ENCODE data around the gene MYO3B. TPM values are rescaled to one million over a fixed set of nuclear protein-coding genes. Genes with fewer than 3 reads are reported as not detected.

Gene MYO3B
- total RNA-seq, 1 experiment from 2014 or later = 4.4 TPM

DNA sequence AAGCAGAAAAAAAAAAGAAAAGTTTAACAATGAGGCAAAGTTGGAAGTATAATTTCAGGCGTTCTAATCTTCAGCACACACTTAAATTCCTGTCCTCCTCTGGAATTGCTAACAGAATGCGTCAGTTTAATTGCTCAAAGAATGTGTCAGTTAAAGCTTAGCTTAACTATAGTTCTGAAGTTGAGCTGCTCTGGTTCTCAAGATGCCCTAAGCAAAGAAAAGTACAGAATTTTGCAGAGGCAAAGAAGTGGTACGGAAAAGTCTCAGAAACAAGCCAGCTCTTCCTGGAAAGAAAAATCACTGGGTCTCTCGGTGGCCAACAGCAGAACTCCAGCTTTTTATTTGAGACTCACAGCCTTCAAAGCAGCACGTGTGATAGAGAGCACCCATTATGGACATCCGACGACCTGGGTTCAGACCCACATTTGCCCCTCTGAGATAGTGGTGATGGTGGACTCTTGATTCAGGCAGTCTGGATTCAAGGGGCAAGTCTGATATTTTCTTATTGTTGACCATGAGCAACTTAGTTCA lies 22.2 kb upstream of the MYO3B start:
- H3K27ac ChIP-seq (ENCODE audit: low read length) = no peak overlapping the region
- H3K4me1 ChIP-seq (ENCODE audit: low read length) = peaks cover 22% of the 10 kb centered on the region
- no peaks in the 10 kb centered on the region for H3K79me2 ChIP-seq (ENCODE audit: low read length)
- DNase-seq = no peak
- H3K9me2 ChIP-seq (replicated peaks; ENCODE audit: insufficient read depth, low read length) = no peaks in the 10 kb centered on the region
- no peaks in the 10 kb centered on the region for H3K9me3 ChIP-seq (ENCODE audit: low read length)
- no peaks in the 10 kb centered on the region for H4K20me1 ChIP-seq (ENCODE audit: insufficient read depth, low read depth, low read length)
- H2AFZ ChIP-seq (ENCODE audit: low read length) = no peak overlapping the region
- H3K4me3 ChIP-seq (ENCODE audit: low read length) = no peak overlapping the region
- no peak overlapping the region for H3K4me2 ChIP-seq (ENCODE audit: low read depth, low read length, poor library complexity, severe bottlenecking)
- H3K36me3 ChIP-seq (ENCODE audit: insufficient read depth, low read length) = no peaks in the 10 kb centered on the region
- H3K27me3 ChIP-seq (ENCODE audit: low read length) = no peaks in the 10 kb centered on the region
- H3K9ac ChIP-seq (ENCODE audit: low read length) = no peak overlapping the region

DNA sequence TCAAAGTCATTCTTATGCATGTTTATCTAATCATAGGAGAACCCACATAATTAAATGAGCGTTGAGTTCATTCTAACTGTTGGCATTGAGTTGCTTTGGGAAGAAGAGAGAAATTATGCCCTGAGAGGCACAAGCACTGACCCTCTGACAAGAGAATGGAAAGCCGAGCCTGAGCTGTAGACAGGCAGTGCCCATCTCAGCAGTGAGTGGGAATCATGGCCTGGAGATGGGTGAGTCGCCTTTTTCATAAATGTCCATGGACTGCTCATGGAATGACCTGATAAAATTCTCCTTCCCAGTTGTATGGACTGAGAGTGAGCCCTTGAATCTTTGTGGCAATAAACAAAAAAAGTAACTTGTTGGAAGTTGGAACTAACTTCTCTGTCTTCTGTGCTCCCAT lies 21.4 kb upstream of the MYO3B start:
- Histone ChIP-seq H3K9me2 (replicated peaks; ENCODE audit: insufficient read depth, low read length) (no peaks in the 10 kb centered on the region), H3K79me2 (ENCODE audit: low read length) (no peaks in the 10 kb centered on the region), H4K20me1 (ENCODE audit: insufficient read depth, low read depth, low read length) (no peaks in the 10 kb centered on the region), H3K27ac (ENCODE audit: low read length) (no peak overlapping the region), H3K4me3 (ENCODE audit: low read length) (no peak overlapping the region), H3K9ac (ENCODE audit: low read length) (no peak overlapping the region), H3K36me3 (ENCODE audit: insufficient read depth, low read length) (no peaks in the 10 kb centered on the region), H3K4me2 (ENCODE audit: low read depth, low read length, poor library complexity, severe bottlenecking) (no peak overlapping the region), H3K27me3 (ENCODE audit: low read length) (no peaks in the 10 kb centered on the region), H2AFZ (ENCODE audit: low read length) (no peak overlapping the region), H3K9me3 (ENCODE audit: low read length) (no peaks in the 10 kb centered on the region), H3K4me1 (ENCODE audit: low read length) (peaks cover 30% of the 10 kb centered on the region)
- DNase-seq = no peak

DNA sequence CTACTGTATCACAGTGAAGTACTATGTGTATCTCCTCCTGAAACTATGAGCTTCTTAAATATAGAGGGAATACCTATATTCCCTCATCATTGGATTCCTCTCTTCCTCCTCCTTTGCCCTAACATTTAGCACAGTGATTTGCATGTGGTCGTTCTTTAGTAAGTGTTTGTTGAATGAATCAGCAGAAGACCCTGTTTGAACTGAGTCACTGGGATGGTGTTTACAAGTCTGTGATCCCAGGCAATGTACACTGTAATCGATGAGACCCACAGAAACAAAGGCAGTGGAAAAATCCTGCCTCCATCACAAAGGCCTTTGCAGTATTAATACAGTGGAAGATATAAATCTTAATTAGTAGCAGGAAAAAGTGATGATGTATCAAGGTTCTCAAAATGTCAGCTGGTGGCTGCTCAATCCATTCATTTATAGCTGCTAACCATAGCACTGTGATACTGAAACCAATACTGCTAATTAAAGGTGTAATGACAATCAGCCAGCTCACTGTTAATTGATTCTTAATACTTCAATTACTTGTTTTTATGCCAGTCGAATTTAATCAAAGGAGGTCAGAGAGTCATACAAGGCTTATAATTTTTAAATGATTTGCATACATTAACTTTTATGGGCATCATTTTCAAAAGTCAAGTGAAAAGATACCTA lies 20.8 kb upstream of the MYO3B start:
- H3K9me2 ChIP-seq (replicated peaks; ENCODE audit: insufficient read depth, low read length) = no peaks in the 10 kb centered on the region
- H3K4me1 ChIP-seq (ENCODE audit: low read length) = peaks cover 34% of the 10 kb centered on the region
- no peak overlapping the region for H3K4me3 ChIP-seq (ENCODE audit: low read length)
- H2AFZ ChIP-seq (ENCODE audit: low read length) = no peak overlapping the region
- no peak overlapping the region for H3K27ac ChIP-seq (ENCODE audit: low read length)
- no peaks in the 10 kb centered on the region for H3K27me3 ChIP-seq (ENCODE audit: low read length)
- no peaks in the 10 kb centered on the region for H3K79me2 ChIP-seq (ENCODE audit: low read length)
- no peaks in the 10 kb centered on the region for H3K36me3 ChIP-seq (ENCODE audit: insufficient read depth, low read length)
- H3K4me2 ChIP-seq (ENCODE audit: low read depth, low read length, poor library complexity, severe bottlenecking) = no peak overlapping the region
- no peaks in the 10 kb centered on the region for H4K20me1 ChIP-seq (ENCODE audit: insufficient read depth, low read depth, low read length)
- no peaks in the 10 kb centered on the region for H3K9me3 ChIP-seq (ENCODE audit: low read length)
- DNase-seq = no peak
- no peak overlapping the region for H3K9ac ChIP-seq (ENCODE audit: low read length)

GRCh38 chr2:170159060-170159459 lies 18.9 kb upstream of the MYO3B start:
- Histone ChIP-seq H3K4me3 (ENCODE audit: low read length) (no peak overlapping the region), H3K9me3 (ENCODE audit: low read length) (no peaks in the 10 kb centered on the region), H3K9me2 (replicated peaks; ENCODE audit: insufficient read depth, low read length) (no peaks in the 10 kb centered on the region), H3K9ac (ENCODE audit: low read length) (no peak overlapping the region), H2AFZ (ENCODE audit: low read length) (no peak overlapping the region), H4K20me1 (ENCODE audit: insufficient read depth, low read depth, low read length) (no peaks in the 10 kb centered on the region), H3K79me2 (ENCODE audit: low read length) (no peaks in the 10 kb centered on the region), H3K36me3 (ENCODE audit: insufficient read depth, low read length) (no peaks in the 10 kb centered on the region), H3K4me1 (ENCODE audit: low read length) (peaks cover 34% of the 10 kb centered on the region), H3K27ac (ENCODE audit: low read length) (no peak overlapping the region), H3K4me2 (ENCODE audit: low read depth, low read length, poor library complexity, severe bottlenecking) (no peak overlapping the region), H3K27me3 (ENCODE audit: low read length) (no peaks in the 10 kb centered on the region)
- no peak for DNase-seq

DNA sequence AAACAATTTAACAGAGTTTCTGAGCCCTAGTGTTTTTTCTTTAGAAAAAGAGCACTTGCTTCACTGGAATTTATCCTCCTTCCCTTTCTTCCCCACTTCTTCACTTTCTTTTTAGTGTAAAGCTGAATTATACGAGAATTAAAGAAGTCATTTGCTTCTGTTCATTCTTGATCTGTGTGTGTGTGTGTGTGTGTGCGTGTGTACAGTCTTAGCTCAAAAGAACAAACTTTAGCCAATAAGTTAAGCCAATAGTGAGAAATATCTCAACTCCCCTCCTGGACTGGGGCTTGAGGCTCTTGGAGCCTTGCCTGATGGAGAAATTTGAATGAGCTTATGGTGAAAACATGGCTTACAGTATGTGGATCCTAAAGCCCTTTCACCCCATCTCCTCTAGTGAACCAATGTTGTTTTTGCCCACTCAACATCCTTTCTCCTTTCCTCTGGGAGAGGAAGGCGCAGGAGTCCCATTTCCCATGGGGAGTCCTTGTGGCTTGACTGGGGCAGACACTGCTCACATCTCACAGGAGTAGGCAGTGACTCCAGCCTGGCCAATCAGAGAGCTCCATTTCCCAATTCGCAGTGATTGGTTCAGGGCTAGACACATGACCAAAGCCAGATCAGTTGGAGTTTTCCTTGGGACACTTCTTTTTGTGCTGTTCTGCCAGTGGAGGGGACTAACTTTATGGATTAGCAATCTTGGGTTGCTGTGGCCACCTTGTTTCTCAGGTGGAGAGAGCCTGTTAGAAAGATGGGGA lies 16.3 kb upstream of the MYO3B start:
- H3K79me2 ChIP-seq (ENCODE audit: low read length) = no peaks in the 10 kb centered on the region
- peaks cover 22% of the 10 kb centered on the region for H3K4me1 ChIP-seq (ENCODE audit: low read length)
- H4K20me1 ChIP-seq (ENCODE audit: insufficient read depth, low read depth, low read length) = no peaks in the 10 kb centered on the region
- peak overlapping the region; percentile 16; the same call in 1 of the 2 replicates for H3K4me3 ChIP-seq (ENCODE audit: low read length)
- no peak for DNase-seq
- 0 out of 2 replicates have a peak overlapping the region, but pooled peaks have one; percentile 12 for H3K9ac ChIP-seq (ENCODE audit: low read length)
- peak overlapping the region; percentile 58 for H3K4me2 ChIP-seq (ENCODE audit: low read depth, low read length, poor library complexity, severe bottlenecking)
- H2AFZ ChIP-seq (ENCODE audit: low read length) = peak overlapping the region; percentile 79
- no peaks in the 10 kb centered on the region for H3K9me2 ChIP-seq (replicated peaks; ENCODE audit: insufficient read depth, low read length)
- H3K27ac ChIP-seq (ENCODE audit: low read length) = no peak overlapping the region
- no peaks in the 10 kb centered on the region for H3K9me3 ChIP-seq (ENCODE audit: low read length)
- no peaks in the 10 kb centered on the region for H3K36me3 ChIP-seq (ENCODE audit: insufficient read depth, low read length)
- no peaks in the 10 kb centered on the region for H3K27me3 ChIP-seq (ENCODE audit: low read length)

- Histone ChIP-seq H3K4me1 (ENCODE audit: low read length) (peaks cover 22% of the 10 kb centered on the region), H3K9ac (ENCODE audit: low read length) (no peak overlapping the region), H3K4me2 (ENCODE audit: low read depth, low read length, poor library complexity, severe bottlenecking) (no peak overlapping the region), H2AFZ (ENCODE audit: low read length) (no peak overlapping the region), H3K27me3 (ENCODE audit: low read length) (no peaks in the 10 kb centered on the region), H3K79me2 (ENCODE audit: low read length) (no peaks in the 10 kb centered on the region), H3K4me3 (ENCODE audit: low read length) (no peak overlapping the region), H4K20me1 (ENCODE audit: insufficient read depth, low read depth, low read length) (no peaks in the 10 kb centered on the region), H3K36me3 (ENCODE audit: insufficient read depth, low read length) (no peaks in the 10 kb centered on the region), H3K27ac (ENCODE audit: low read length) (no peak overlapping the region), H3K9me3 (ENCODE audit: low read length) (no peaks in the 10 kb centered on the region), H3K9me2 (replicated peaks; ENCODE audit: insufficient read depth, low read length) (no peaks in the 10 kb centered on the region)
- DNase-seq = no peak
These were observed 15.7 kb upstream of the MYO3B start for GRCh38 chr2:170162271-170162632.

GRCh38 chr2:170163411-170164065 lies 14.4 kb upstream of the MYO3B start:
- no peak overlapping the region for H2AFZ ChIP-seq (ENCODE audit: low read length)
- DNase-seq = no peak

DNA sequence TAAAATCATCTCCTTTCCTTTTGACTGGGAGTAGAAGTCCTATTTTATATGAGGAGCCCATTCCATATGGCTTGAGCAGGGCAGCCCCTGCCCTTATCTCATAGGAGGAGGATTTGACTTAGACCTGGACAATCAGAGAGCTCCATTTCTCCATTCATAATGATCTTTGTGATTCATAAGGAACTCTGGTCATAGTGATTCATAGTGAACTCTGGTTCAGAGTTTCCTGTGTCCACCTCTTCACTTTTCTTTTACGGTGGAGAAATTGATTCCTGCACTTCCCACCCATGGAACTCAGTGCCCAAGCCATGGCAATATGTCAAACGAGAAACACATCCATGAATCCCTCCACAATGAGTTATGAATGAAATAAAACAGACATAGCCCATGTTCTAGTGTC lies 12.8 kb upstream of the MYO3B start:
- H3K4me3 ChIP-seq (ENCODE audit: low read length) = no peak overlapping the region
- H3K4me2 ChIP-seq (ENCODE audit: low read depth, low read length, poor library complexity, severe bottlenecking) = no peak overlapping the region
- DNase-seq = no peak
- H3K9ac ChIP-seq (ENCODE audit: low read length) = no peak overlapping the region
- peaks cover 23% of the 10 kb centered on the region for H3K4me1 ChIP-seq (ENCODE audit: low read length)
- H3K79me2 ChIP-seq (ENCODE audit: low read length) = no peaks in the 10 kb centered on the region
- no peaks in the 10 kb centered on the region for H3K9me2 ChIP-seq (replicated peaks; ENCODE audit: insufficient read depth, low read length)
- H4K20me1 ChIP-seq (ENCODE audit: insufficient read depth, low read depth, low read length) = no peaks in the 10 kb centered on the region
- no peaks in the 10 kb centered on the region for H3K27me3 ChIP-seq (ENCODE audit: low read length)
- H3K36me3 ChIP-seq (ENCODE audit: insufficient read depth, low read length) = no peaks in the 10 kb centered on the region
- no peaks in the 10 kb centered on the region for H3K9me3 ChIP-seq (ENCODE audit: low read length)
- no peak overlapping the region for H2AFZ ChIP-seq (ENCODE audit: low read length)
- H3K27ac ChIP-seq (ENCODE audit: low read length) = no peak overlapping the region

More at GRCh38 chr2:170163411-170164065, 14.4 kb upstream of the MYO3B start:
- H3K9me3 ChIP-seq (ENCODE audit: low read length) = no peaks in the 10 kb centered on the region
- H3K4me2 ChIP-seq (ENCODE audit: low read depth, low read length, poor library complexity, severe bottlenecking) = no peak overlapping the region
- H3K36me3 ChIP-seq (ENCODE audit: insufficient read depth, low read length) = no peaks in the 10 kb centered on the region
- no peaks in the 10 kb centered on the region for H4K20me1 ChIP-seq (ENCODE audit: insufficient read depth, low read depth, low read length)
- no peak overlapping the region for H3K9ac ChIP-seq (ENCODE audit: low read length)
- H3K4me1 ChIP-seq (ENCODE audit: low read length) = peaks cover 17% of the 10 kb centered on the region
- H3K4me3 ChIP-seq (ENCODE audit: low read length) = no peak overlapping the region
- H3K27ac ChIP-seq (ENCODE audit: low read length) = no peak overlapping the region
- no peaks in the 10 kb centered on the region for H3K9me2 ChIP-seq (replicated peaks; ENCODE audit: insufficient read depth, low read length)
- no peaks in the 10 kb centered on the region for H3K79me2 ChIP-seq (ENCODE audit: low read length)
- no peaks in the 10 kb centered on the region for H3K27me3 ChIP-seq (ENCODE audit: low read length)

Data from Karpas-422 (cell line).